ENCODE measurements around the gene ZNF837. TPM values are rescaled to one million over a fixed set of nuclear protein-coding genes. Genes with fewer than 3 reads are reported as not detected.

ZNF837 gene
- total and polyA plus RNA-seq, 2 of the 4 experiments (the other 2 are of a cell fraction): 0.54 to 1.2 TPM

DNA sequence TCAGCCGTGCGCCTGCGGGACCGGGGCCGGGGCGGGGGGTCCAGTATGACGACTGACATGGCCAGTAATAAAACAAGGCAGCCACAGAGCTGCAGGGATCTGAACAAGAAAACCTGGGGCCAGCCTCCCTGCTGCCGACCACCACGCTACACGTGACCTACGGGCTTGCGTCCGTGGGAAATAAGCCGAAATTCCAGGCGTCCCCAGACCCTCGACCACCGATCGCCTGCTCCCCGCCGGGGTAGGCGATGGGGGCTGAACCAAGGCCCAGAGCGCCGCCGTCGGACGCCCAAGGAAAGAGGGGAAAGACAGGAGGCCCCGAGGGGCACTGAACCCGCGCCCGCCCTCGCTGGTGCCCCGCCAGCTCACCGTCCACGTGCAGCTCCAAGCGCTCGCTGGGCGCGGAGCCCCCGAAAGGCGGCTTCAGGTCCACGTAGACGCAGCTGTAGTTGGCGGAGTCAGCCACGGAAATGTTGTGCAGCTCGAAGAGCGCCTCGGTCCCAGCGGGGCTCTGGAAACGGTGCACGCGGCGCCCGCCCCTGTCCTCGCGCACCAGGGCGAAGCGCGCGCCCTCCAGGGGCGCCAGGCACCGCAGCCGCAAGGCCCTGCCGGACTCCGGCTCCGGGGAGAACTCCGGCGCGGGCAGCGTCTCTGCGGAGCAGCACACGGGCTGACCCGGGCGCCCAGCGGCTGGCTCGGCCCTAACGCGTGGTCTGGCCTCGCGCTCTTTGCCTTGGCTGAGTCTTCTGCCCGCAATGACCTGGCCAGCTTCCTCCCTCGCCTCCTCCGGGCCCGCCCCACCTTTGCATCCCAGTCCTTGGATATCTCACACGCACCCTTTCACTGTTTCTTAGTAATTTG lies 30.6 kb downstream of the ZNF837 start:
- H3K4me2 ChIP-seq (ENCODE audit: low read depth, low read length): no peak overlapping the region
- WGBS, 2 experiments (ENCODE audit: extremely low coverage in 2 of 2, insufficient read length in 1 of 2): 42% methylated on average over 46 of the region's 84 CpGs; no CpG with 5 or more reads in 1 of the 2 experiments
- in situ Hi-C loops (cut with MboI; ENCODE audit: low sequenced_read_pairs): no loop called here

More for the DNA sequence above, 30.6 kb downstream of the ZNF837 start:
- TF ChIP-seq CHD1 (IDR thresholded peaks at IDR 0.05; ENCODE audit: low read depth, low read length) (no peak), RAD21 (IDR thresholded peaks at IDR 0.05; ENCODE audit: low read length) (no peak), BHLHE40 (IDR thresholded peaks at IDR 0.05; ENCODE audit: low read depth, low read length) (no peak), NFE2L2 (IDR thresholded peaks at IDR 0.05; ENCODE audit: low read depth, low read length) (no peak), RFX5 (IDR thresholded peaks at IDR 0.05; ENCODE audit: low read depth, low read length) (no peak), FOS (IDR thresholded peaks at IDR 0.05; ENCODE audit: low read depth, low read length) (no peak), SMC3 (IDR thresholded peaks at IDR 0.05; ENCODE audit: low read depth, low read length) (no peak), CEBPB (IDR thresholded peaks at IDR 0.05; ENCODE audit: low read depth, low read length) (no peak), RCOR1 (IDR thresholded peaks at IDR 0.05; ENCODE audit: insufficient replicate concordance, low read length) (no peak), MAZ (IDR thresholded peaks at IDR 0.05; ENCODE audit: borderline replicate concordance, low read depth, low read length) (no peak), POLR2A (IDR thresholded peaks at IDR 0.05; ENCODE audit: low read depth, low read length) (no peak)
- TF ChIP-seq, protein P1, sequence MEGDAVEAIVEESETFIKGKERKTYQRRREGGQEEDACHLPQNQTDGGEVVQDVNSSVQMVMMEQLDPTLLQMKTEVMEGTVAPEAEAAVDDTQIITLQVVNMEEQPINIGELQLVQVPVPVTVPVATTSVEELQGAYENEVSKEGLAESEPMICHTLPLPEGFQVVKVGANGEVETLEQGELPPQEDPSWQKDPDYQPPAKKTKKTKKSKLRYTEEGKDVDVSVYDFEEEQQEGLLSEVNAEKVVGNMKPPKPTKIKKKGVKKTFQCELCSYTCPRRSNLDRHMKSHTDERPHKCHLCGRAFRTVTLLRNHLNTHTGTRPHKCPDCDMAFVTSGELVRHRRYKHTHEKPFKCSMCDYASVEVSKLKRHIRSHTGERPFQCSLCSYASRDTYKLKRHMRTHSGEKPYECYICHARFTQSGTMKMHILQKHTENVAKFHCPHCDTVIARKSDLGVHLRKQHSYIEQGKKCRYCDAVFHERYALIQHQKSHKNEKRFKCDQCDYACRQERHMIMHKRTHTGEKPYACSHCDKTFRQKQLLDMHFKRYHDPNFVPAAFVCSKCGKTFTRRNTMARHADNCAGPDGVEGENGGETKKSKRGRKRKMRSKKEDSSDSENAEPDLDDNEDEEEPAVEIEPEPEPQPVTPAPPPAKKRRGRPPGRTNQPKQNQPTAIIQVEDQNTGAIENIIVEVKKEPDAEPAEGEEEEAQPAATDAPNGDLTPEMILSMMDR (conservative IDR thresholded peaks at IDR 0.05; ENCODE audit: low read depth, low read length): no peak
- TF ChIP-seq, protein P2, sequence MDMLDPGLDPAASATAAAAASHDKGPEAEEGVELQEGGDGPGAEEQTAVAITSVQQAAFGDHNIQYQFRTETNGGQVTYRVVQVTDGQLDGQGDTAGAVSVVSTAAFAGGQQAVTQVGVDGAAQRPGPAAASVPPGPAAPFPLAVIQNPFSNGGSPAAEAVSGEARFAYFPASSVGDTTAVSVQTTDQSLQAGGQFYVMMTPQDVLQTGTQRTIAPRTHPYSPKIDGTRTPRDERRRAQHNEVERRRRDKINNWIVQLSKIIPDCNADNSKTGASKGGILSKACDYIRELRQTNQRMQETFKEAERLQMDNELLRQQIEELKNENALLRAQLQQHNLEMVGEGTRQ (IDR thresholded peaks at IDR 0.05; ENCODE audit: low read depth, low read length): no peak
- TF ChIP-seq, protein P3, sequence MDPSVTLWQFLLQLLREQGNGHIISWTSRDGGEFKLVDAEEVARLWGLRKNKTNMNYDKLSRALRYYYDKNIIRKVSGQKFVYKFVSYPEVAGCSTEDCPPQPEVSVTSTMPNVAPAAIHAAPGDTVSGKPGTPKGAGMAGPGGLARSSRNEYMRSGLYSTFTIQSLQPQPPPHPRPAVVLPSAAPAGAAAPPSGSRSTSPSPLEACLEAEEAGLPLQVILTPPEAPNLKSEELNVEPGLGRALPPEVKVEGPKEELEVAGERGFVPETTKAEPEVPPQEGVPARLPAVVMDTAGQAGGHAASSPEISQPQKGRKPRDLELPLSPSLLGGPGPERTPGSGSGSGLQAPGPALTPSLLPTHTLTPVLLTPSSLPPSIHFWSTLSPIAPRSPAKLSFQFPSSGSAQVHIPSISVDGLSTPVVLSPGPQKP (IDR thresholded peaks at IDR 0.05; ENCODE audit: borderline replicate concordance, low read depth, low read length): no peak
- ChIA-PET POLR2A (ENCODE audit: unreplicated experiment) (interaction anchor here (0.7 kb wide), 1 partner anchor 12 kb away, joined by 3 read pairs; the partner anchor contains the start of gene ZNF497), CTCF (no interaction called here)
- no peak overlapping the region for H3K27ac ChIP-seq (ENCODE audit: insufficient read depth, low read length)
- H3K14ac ChIP-seq (replicated peaks; ENCODE audit: low read depth, low read length): no peak overlapping the region
- no peak overlapping the region for H2BK15ac ChIP-seq (ENCODE audit: low read depth, low read length)
- peaks cover 8% of the 10 kb centered on the region for H4K20me1 ChIP-seq (ENCODE audit: insufficient read depth, low read length)
- DNase-seq (no peak), ATAC-seq (ENCODE audit: low read depth) (no peak)
- H3K56ac ChIP-seq (ENCODE audit: extremely low read depth, insufficient read depth, low read length): no peak overlapping the region
- H3K4ac ChIP-seq (ENCODE audit: low read depth, low read length): no peak overlapping the region
- no peak overlapping the region for H2AK9ac ChIP-seq (replicated peaks; ENCODE audit: low read depth, low read length, poor library complexity)
- H2AK5ac ChIP-seq (ENCODE audit: low read depth, low read length): no peak overlapping the region
- H3K9me1 ChIP-seq (ENCODE audit: insufficient read depth, low read length): peaks cover 8% of the 10 kb centered on the region; the same call in 1 of the 2 replicates
- H4K91ac ChIP-seq (ENCODE audit: insufficient read depth, low read depth, low read length): no peak overlapping the region
- H3K9ac ChIP-seq (ENCODE audit: low read depth, low read length): no peak overlapping the region
- H3K79me1 ChIP-seq (ENCODE audit: low read depth in 1 of 2, low read length in 2 of 2): peaks cover 12 to 51% of the 10 kb centered on the region in 2 experiments
- no peak overlapping the region for H3K18ac ChIP-seq (ENCODE audit: low read depth, low read length)
- no peak overlapping the region for H3K4me3 ChIP-seq (ENCODE audit: insufficient read depth, low read depth, low read length)
- H3K27me3 ChIP-seq (ENCODE audit: control insufficient read depth, insufficient read depth, low read length): no peaks in the 10 kb centered on the region
- dilution Hi-C loops (cut with HindIII; ENCODE audit: low sequenced_read_pairs, unreplicated experiment) (no loop called here), intact Hi-C loops (cut with micrococcal nuclease) (no loop called here)
- H2AFZ ChIP-seq (replicated peaks; ENCODE audit: low read length, poor library complexity): no peak overlapping the region
- peaks cover 6% of the 10 kb centered on the region; the same call in 1 of the 2 replicates for H3K4me1 ChIP-seq (ENCODE audit: control insufficient read depth, insufficient read depth, low read length)
- no peak overlapping the region for H4K8ac ChIP-seq (ENCODE audit: low read depth in 2 of 2, low read length in 2 of 2)
- no peak overlapping the region for H2BK5ac ChIP-seq (ENCODE audit: low read depth, low read length, poor library complexity, severe bottlenecking)
- no peak overlapping the region for H3K23ac ChIP-seq (ENCODE audit: low read depth, low read length)
- no peak overlapping the region for H2BK20ac ChIP-seq (ENCODE audit: low read depth, low read length)
- no peak overlapping the region for H2BK120ac ChIP-seq (ENCODE audit: low read depth, low read length)
- peaks cover 11% of the 10 kb centered on the region; the same call in 1 of the 2 replicates for H3K36me3 ChIP-seq (ENCODE audit: control insufficient read depth, insufficient read depth, low read length)
- no peak overlapping the region for H4K5ac ChIP-seq (ENCODE audit: low read depth, low read length)
- BruUV-seq (replicated peaks): no TSS peak
- H3K9me3 ChIP-seq (ENCODE audit: control insufficient read depth, insufficient read depth, low read length): no peaks in the 10 kb centered on the region

All from IMR-90 (cell line).